Caki2 (cell line): ENCODE measurements around the gene GMDS. TPM values are rescaled to one million over a fixed set of nuclear protein-coding genes. Genes with fewer than 3 reads are reported as not detected.

Experiments used
- DNase-seq: peaks from one replicate; pipeline ENCODE4 v3.0.0-alpha.2; 2015; ENCODE audit warnings: low read depth
- in situ Hi-C: cut with HindIII; loops from 2 replicates; pipeline ENCODE4 v1.10.0; 2016; ENCODE audit warnings: low sequenced_read_pairs, low pct_unique_long_range_greater_than_20kb, mixed read lengths
- total RNA-seq: library from RNA; depleted of rRNA; stranded (reverse); fragments of >200 nt; shearing (Covaris generic); gene quantifications from 2 replicates; pipeline ENCODE4 v1.2.3, GENCODE V29; 2014; ENCODE audit warnings: low replicate concordance

The GMDS gene
- total RNA-seq, 1 experiment from 2014 or later, result 10.9 TPM

DNA sequence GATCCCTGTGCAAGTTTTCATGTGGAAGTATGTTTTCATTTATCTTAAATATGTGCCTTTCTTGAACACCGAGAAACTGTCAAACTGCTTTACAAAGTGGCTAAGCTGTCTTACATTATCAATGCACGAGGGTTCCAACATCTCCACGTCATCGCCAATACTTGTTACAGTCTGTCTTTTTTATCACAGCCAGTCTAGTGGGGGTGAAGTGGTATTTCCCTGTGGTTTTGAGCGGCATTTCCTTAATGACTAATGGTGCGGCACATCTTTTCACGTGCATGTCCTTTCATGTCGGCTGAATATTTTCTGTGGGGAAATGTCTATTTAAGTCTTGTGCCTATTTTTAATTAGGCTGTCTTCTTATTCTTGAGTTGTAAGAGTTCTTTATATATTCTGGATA is 355.3 kb downstream of the GMDS start:
- no peak for DNase-seq

DNA sequence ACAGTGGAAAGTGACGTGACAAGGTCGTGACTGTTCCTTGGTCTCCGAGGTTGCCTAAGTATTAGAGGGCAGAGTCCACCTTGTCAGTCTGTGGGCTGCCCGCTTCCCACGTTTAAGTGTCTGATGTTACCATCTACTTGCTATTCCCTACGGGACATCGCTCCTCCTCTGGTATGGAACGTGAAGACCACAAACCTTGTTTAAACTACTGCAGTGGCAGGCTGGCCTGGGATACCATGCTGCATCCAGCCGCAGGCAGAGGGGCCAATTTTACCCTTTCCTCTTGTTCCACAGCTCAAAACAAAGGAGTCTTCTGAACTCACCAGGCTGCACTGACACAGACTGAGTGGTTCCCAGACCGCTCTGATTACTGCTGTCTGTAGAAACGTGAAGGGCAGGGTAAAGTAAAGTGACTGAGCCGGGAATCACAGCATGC is 359.8 kb downstream of the GMDS start:
- DNase-seq, result no peak
- in situ Hi-C loops, result no loop called here

More for the DNA sequence above, 355.3 kb downstream of the GMDS start:
- in situ Hi-C loops, result no loop called here

DNA sequence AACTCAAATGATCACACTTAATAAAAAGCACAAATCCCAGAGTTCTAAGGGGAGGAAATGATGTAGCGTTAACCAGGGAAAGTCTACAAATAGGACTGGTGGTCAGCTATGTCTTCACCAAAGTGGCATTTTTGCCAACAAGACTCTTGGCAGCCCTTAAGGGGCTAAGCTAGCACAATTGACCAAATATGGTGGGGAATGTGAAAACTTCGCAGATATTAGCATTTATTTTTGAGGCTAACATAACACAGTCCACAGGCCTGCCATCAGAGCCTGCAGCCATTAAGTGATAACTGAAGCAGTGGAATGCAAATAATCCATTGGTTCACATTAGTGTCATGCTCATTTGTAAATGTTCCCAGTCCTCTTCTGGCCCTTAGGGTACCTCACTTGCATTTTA is 361.1 kb downstream of the GMDS start:
- in situ Hi-C loops, result no loop called here

DNA sequence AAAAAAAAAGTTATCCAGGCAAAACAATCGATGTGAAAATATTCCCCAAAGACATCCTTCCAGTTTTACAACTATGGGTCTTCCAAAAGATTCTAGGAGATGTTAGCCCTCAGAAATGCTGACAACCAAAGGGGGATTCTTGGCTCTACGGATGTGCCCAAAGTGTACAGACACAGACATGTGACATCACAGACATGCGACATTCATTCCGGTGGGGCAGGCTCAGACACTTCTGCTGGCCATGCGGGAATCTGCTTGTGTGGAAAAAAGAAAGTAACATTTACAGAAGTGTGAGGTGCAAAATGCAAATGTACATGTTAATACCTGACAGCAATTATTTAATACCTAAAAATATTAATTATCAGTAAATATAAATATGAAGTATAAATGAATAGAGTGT is 367.1 kb downstream of the GMDS start:
- DNase-seq, result no peak
- in situ Hi-C loops, result no loop called here

More for the DNA sequence above, 361.1 kb downstream of the GMDS start:
- no peak for DNase-seq

DNA sequence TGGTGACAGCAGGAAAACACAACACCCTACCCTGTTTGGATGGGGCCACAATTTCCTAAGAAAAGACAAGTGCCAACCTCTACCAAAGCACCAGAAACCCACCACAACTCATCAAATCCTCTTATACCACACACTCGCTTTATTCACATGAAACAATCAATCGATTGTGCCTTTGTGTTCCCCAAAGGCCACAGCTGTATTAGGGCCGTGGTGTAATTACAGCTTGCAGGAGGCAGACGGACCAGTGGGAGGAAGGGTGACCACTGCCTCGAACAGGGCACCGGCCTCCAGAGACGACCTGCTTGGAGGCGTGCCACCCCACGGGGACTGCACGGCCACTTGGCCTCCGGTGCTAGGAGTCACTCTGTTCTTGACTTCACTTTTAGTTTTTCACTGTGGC is 371.6 kb downstream of the GMDS start:
- DNase-seq, result no peak
- in situ Hi-C loops, result no loop called here

DNA sequence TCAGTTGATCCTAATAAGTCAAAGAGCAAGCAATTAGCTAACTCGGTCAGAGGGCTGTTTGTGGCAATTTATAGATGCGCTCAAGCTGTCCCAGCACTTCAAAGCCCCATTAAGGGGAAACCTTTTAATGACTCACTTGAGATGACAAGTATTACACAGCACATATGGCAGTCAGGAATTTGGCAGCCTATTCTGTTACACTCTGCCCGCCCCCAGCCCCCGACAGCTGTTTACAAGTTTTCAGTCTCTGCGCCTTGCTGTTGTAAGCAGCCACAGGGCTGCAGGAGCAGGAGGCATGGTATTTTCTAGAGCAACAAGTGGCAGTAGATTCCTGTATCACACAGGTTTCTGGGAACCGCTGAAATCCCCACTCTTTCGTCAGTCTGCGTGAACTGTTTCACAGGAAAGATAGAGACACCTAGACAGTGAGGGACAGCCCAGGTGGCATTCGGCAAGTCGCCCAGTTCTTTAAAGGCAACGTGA is 372.7 kb downstream of the GMDS start:
- no peak for DNase-seq
- in situ Hi-C loops, result no loop called here

DNA sequence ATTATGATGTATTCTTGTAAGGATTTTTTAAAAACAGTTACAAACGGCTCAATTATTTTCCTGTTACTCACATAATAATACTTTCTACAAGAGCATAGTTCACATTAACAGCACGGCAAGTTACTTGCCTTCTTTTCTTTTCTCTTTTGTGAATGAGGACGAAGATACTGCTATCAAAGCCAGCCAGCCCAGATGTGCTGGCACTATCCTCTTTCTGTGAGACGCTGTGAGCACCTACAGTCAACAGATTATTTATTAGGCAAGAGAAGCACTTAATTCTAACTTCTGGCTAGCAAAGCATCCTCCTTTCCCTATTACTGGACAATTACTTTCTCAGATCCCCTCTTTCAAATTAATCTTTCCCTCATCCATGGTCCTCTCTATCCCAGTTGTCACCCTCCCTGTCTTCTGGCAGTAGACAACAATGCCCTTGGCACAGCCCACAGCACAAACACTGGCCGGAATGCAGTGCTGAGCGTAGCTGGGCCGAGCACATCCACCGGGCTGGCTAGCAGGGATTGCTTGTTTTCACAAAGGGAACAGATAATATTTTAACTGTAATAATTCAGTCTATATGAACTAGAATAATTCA is 373.6 kb downstream of the GMDS start:
- DNase-seq, result no peak

DNA sequence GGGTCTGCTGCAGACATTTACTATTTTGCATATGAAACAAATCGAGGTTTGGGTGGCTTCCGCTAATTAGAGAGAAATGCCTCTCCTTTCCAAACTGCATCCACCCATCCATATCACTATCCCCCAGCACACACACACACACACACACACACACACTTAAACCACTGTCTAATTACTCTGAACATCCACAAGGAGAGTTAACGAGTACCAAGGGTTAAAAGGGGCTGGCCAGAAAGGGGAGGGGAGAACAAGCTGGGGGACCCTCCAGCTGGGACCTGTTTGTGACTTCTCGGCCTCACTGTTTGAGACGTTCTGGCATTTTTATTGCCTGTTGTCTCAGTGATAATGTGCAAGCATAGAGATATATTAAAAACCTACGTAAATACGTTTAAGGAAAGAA is 374.5 kb downstream of the GMDS start:
- in situ Hi-C loops, result no loop called here
- no peak for DNase-seq

More for the DNA sequence above, 373.6 kb downstream of the GMDS start:
- in situ Hi-C loops, result no loop called here

DNA sequence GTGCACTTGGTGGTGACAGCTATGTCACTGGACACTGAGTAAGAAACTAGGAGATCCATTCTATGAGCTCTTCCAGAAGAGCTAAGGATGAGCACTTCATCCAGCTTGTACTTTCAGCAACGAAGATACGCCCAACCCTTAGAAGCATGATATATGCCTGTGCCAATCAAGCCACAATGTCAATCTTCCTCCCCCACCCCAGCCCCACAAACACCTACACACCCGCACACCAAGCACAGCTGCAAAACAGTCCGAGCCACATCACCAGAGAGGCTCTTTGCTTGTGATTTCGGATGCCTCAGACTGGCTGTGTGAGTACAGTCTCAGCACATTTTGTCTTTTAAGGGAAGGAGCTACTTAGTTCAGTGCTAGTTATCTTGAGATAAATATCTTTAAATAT is 375.2 kb downstream of the GMDS start:
- DNase-seq, result no peak
- in situ Hi-C loops, result no loop called here

DNA sequence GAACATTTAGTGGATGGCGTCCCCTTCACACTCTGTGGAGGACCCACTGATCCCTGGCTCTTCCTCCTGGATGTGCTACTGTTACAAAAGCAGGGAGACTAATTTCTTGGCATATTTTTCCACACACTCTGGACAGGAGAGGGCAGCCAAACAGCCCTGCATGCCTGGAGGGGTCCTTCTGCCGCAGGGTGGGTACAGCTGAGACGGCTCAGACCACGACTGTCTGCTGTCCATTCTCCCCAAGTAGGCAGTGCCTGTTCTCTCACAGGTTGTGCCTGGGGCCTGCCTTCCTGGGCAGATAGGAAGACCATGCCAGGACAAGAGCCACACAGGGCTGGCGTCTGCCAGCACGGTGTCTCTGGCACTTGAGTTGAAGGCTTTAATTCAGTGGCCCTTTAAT is 375.6 kb downstream of the GMDS start:
- in situ Hi-C loops, result no loop called here

DNA sequence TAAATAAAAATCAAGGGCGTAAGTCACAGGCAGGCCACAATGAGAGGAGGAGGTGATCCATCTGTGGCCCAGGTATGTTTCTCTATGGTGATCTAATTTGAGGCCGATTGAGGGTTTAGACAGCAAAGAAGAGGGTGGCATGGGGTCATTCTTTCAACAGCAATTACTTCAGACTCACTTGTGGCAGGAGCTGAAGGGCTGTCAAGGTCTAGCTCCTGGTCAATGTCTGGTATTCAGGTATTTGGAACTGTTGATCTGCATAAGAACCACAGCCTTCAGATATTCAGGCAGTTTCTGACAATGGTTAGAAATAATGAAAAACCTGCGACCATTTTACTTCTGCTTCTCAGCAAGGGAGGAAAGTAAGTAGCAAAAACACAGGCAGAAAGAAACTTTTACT is 376.1 kb downstream of the GMDS start:
- no peak for DNase-seq
- in situ Hi-C loops, result no loop called here

More for the DNA sequence above, 375.6 kb downstream of the GMDS start:
- DNase-seq, result no peak

DNA sequence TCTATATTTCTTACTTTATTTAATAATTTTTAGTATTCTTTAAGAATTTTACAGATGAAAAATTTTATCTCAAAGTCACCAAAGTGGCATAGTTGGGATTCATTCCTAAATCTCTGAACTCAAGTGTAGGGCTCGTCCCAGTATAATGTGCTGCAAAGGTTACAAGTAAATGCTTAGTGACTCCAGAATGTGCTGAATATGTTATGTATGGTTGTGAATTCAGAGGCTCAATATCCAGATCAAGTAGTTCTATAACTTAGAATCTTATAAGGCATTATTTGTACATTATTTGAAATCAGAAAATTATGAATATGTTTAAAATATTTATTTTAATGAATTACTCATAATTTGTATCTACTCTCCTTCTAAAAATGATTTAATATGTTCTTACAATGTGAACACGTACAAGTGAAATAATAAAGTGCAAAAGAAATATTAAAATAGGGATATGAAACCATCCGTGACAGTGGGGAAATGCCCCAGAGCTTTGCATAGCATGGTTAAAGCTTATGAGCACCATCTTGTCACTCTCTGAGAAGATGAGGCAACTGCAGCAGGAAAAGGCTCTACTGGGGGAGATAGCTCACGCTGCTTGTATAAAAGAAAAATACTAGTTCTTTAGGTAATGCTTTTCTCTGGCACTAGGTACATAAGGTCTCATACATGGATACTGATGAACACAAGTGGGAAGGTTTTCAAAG is 376.7 kb downstream of the GMDS start:
- in situ Hi-C loops, result no loop called here
- no peak for DNase-seq

DNA sequence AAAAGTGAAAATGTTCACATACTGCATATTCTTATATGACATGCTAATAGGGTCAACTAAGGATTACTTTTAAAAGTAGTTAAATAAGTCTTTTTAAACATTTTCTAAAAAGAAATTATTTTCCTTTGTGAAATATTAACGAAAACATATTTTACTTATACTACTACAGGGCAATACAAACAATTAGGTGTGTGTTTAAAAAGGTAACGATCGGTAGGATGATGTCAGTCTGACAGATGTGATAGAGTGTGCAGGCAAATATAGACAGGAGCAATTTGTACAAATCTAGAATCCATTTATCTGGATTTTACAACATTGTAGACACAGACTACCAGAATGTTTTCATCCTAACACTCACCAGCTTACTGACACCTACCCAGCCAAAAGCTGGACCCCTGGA is 378.2 kb downstream of the GMDS start:
- in situ Hi-C loops, result no loop called here
- no peak for DNase-seq

DNA sequence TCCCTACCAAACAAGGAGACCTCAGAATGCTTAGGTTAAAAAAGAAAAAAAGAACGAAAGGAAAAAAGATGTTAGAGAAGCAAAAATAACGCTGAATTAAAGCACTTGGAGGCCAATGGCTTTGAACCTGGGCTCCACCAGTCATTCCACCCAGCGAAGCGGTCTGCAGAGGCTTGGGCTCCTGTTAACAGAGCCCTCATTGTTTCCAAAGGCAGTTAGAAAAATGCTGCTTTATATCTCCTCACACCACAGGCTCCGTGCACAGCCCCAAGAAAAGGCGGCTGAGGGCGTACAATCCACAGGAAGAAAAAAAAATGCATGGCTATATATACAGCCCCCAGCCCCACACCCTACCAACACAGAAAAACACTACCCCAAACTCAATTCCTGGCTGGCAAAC is 379.8 kb downstream of the GMDS start:
- in situ Hi-C loops, result no loop called here

DNA sequence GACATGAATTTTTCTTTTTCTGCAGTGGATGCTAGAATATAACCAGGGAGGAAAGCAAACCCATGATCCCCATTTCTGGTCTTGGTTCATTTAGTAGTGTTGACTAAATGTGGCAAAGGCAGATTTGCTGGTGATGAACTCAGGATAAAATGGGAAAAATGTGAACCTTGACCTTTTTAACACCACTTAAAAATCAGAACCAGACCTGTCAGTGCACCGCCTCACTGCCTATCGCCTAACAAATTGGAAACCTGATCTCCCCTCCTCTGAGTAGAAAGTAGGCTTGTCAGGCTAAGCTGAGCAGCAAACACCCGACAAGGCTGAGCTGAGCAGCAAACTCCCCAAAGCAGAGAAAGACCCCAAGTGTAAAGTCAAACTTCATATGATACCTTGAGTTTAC is 380.9 kb downstream of the GMDS start:
- in situ Hi-C loops, result no loop called here
- peak; percentile 55 for DNase-seq

More for the DNA sequence above, 379.8 kb downstream of the GMDS start:
- no peak for DNase-seq

DNA sequence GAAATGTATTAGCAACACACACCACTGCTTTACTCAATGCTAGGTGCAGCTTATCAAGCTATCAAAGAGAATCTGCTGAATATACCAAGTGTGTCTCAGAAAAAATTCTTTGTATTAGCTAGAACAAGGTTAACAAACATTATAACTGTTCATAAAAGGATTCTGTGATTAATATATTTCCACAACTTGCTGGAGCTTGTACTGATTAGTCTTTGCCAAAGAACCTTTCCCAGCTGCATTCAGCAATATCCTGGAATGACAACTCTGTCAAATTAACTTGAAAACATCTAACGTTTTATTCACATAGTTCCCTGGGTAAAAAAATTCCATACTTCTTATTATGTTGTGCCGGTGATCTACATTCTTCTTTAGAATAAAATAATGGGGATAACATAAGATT is 383.0 kb downstream of the GMDS start:
- in situ Hi-C loops, result no loop called here
- no peak for DNase-seq

DNA sequence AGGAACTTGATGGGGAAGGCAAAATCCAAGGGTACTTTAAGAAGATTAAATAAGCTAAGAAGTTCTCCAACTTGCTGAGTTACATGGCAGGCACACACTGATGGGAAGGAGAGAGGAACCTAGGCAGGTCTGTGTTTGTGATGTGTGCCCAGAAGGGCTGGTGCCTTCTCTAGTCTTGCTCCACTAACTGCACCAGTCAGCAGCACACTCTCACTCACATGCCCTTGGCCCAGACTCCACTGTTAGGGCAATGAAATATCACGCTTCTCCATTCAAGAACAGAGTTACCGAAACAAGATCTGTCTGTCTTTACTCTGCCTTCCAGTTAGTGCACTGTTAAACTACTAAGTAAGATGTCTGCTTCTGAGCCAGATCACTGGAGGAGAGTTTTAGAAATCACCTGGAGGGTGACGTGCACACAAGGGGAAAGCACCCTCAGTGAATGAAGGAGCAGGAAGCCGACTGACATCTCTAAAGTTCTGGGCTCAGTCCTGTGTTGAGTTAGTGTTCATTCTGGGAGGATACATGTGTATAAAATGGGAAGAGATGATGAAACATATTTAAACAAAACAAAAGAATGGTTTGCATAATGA is 384.6 kb downstream of the GMDS start:
- in situ Hi-C loops, result no loop called here

DNA sequence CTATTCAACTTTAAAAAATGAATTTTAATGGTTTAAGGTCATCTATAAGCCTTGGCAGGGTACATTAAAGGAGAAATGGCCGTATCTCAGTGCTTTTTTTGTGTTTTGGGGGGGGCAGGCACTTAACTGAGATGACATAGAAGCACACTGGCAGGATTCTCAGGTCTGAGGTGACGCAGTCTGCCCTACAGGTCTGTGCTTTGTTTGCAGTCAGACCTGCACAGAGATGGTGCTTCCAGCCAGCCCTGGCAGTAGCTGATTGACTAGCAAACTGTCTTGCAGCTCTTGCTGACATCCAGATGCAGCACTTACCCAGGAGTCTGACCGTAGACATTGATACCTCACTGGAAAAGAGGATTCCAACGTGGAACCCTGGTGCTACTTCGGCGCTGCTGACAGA is 386.5 kb downstream of the GMDS start:
- DNase-seq, result no peak
- in situ Hi-C loops, result no loop called here

More for the DNA sequence above, 384.6 kb downstream of the GMDS start:
- DNase-seq, result no peak

DNA sequence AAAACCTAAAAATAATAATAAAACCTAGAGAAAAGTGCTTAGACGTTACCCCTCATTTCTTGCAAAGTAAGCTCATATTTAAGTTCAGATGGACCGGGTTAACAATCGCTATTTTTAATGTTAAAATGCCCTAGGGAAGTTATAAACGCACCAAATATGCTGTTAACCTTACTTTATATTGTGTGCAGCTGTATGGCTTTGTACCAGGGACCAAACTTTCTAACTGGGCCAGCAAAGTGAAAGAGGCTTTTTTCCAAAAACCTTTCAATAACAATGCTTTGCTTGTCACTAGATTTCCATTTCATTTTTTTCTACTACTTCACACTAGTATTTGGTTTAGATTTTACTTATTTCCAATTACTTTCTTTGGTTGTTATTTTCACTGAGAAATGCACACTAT is 387.2 kb downstream of the GMDS start:
- no peak for DNase-seq
- in situ Hi-C loops, result no loop called here
